GM19467 (cell line): ENCODE measurements around the gene NFYB.
"Not testable (repeated sequence)": the region's sequence is repeated elsewhere in the genome, so short reads cannot be mapped to it uniquely, and the experiment has no call there.

Experiments used
- ATAC-seq: cut with Tn5 transposase; IDR thresholded peaks from one replicate; pipeline ENCODE4 v1.9.1; 2021; ENCODE audit warnings: mild to moderate bottlenecking, moderate library complexity; ENCODE audit not compliant: unreplicated experiment

The NFYB gene

GRCh38 chr12:104122298-104122697, 15.7 kb downstream of the NFYB start:
- ATAC-seq, result no peak

GRCh38 chr12:104121001-104121400, 17.0 kb downstream of the NFYB start:
- ATAC-seq, result no peak

DNA sequence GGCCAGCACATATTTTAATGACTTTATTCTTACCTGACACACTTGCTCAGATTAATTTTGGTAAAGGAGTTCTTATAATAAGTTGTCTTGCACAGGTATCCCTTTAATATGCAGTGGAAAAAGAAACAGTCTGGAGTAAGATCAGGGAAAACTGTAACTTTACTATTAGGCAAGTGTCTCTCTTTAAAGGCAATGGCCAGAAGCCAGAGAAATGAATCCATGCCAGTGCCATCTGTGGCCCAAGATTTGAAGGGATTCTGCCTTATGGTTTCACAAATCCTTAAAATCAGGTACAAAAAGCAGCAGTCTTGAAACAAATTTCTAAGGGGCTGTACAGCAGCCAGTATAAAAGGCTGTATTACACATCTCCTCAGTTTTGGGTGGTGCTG, 22.4 kb downstream of the NFYB start:
- ATAC-seq, result no peak

DNA sequence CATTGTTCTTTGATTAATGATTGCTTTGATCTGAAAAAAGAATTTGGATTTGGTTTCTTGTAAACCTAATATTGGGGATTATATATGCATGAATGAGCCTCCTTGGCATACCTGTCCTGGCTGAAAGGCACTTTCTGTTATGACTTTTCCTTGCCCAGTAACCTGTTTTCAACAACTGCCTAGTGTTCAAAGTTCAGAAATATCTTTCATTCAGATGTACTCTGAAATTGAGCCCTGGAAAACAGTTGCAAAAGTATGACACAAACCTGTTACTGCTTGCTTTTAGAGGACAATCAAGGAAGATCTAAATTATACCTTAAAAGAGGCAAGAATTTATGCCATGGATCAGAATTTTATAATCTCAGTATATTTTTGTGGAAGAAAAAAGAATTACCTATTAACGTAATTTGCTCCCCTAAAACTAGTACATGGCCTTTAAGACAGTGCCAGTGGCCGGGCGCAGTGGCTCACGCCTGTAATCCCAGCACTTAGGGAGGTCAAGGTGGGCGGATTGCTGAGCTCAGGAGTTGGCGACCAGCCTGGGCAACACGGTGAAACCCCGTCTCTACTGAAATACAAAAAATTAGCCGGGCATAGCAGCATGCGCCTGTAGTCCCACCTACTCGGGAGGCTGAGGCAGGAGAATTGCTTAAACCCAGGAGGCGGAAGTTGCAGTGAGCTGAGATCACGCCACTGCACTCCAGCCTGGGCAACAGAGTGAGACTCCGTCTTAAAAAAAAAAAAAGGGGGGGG, 23.0 kb downstream of the NFYB start:
- ATAC-seq, result not testable (repeated sequence)

DNA sequence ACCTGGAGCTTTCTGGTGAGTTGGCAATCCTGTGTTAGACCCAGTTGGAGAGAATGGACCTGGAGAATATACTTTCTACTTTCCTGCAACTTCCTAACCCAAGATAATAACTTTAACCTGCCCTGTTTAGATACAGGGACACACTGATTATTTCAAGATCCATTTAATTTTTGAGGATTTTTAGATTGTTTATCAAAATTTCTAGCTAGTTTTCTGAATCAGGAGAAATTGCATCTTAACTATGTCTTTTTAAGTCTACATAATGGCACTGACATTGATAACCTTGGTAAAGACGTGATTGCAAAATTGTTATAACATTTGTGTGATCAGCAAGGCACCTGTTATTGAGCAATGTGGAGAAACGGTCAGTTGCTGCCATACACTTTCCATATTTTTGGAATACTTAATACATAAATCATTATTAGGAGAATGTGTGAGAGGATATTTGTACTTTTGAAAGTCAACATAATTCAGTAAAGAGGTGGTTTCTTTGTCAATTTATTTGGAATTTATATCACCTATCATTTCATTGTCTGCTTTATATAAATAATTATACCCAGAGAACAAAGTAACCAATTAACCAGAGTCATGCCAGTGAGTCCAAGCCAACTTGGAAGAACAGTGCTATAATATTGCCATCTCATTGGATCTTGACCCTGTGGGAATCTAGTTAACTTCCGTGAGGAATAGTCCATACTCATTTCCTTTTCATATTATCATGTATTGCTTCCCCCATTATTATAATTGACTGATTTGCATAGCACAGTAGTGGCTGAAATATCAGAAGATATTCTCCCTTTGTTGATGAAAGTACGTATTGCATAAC, 28.4 kb downstream of the NFYB start:
- ATAC-seq, result no peak

GRCh38 chr12:104108755-104109445, 29.1 kb downstream of the NFYB start:
- ATAC-seq, result no peak

- no peak for ATAC-seq
Measured at GRCh38 chr12:104106965-104107364, 31.0 kb downstream of the NFYB start.

DNA sequence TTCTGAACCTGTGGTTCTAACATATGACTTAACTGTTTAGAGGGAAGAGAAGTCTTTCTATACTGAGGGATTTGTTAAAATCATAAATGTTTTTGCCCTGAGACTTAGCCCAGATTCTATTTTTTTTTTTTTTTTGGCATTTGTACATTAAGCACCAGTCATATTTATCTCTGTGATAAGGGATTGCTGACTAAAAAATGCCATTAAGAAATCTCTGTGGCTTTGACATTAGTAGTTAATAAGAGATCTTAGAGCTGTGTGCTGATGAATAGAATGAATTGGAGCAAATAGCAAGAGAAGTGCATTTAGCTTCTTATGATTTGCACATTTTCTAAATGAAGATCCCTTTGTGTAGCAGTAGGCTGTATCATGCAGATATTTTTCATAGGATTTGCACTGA, 32.5 kb downstream of the NFYB start:
- no peak for ATAC-seq

DNA sequence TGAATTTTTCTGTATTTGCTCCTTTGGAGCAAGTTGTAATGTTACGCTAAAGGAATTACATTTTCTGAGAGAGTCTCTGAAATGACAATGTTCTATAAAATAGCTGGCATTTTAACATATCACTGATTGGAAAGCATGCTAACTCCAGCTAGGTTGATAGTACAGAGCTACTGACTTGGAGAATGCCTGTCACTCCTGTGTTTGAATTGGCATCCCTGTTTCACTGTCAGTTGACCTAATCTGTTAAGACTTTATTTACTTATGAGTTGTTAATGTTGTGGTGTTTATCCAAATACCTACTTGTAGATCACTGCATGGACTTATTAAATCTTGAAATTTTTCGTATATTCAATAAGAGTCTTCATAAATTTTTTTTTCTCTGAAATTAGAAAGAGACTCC, 40.1 kb downstream of the NFYB start:
- no peak for ATAC-seq

DNA sequence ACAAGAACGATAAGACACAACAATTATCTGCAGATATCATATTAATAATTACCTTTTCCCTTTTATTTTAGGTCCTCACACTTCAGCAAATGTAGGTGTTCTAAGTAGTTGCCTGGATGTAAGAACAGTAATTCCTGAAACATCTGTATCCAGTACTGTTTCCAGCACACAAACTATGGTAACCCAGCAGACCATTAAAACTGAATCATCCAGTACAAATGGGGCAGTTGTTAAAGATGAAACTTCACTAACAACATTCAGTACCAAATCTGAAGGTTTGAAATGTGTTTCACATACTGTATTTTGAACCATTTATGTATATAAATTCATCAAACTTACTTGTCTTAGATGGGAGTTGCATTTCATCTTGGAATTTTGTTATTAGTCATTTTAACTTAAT, 42.7 kb downstream of the NFYB start:
- no peak for ATAC-seq

- ATAC-seq, result no peak
Measured at GRCh38 chr12:104094284-104094683, 43.7 kb downstream of the NFYB start.

GRCh38 chr12:104091136-104091535, 46.9 kb downstream of the NFYB start:
- no peak for ATAC-seq

DNA sequence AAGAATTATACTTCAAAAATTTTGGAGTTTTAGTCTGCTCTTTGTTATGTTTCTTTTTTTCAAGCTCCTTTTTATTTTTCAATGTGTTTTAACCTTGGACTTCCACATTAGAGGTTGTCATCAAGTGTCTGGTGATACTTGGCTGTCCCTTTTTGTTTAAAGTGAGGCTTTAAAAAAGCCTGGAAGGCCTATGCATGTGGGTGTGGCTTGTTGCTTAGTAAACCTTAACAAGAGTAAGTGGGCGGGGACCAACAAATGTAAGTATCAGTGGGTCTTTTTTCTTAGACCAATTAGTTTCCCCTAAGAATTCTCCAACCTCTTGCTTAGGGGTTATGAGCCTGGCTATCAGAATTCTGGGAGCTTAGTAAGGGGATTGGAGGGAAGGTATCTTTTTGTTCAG, 47.3 kb downstream of the NFYB start:
- no peak for ATAC-seq

- no peak for ATAC-seq
Measured at GRCh38 chr12:104083769-104084475, 54.1 kb downstream of the NFYB start.

- no peak for ATAC-seq
Measured at GRCh38 chr12:104080764-104081163, 57.2 kb downstream of the NFYB start.

DNA sequence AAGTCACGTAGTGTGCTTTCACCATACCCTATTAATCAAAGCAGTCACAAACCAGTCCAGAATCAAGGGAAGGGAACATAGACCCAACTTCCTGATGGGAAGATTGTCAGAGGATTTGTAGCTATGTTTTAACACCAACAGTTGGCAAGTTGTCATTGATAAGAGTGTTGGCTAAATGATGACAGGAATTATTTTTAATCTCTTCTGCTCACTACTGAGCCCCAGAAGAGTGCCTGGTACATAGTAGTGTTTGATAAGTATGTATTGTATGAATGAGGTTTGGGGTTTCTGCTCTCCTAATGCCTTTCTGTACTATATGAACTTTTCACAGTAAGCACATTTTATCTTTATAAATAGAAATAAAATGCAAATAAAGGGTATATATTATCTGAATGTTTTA, 59.0 kb downstream of the NFYB start:
- ATAC-seq, result no peak

DNA sequence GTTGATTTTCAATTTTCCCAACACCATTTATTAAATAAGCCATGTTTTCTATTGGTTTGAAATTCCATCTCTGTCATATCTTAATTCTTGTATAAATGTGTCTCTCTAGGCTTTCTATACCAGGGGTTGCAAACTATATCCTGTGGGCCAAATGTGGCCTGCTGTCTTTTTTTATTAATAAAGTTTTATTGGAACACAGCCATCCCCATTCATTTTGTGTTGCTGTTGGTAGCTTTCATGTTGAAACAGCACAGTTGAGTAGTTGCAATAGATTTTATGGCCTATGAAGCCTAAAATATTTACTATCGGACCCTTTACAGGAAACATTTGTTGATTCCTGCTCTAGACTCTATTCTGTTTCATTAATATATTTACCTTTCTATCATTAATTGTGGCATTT, 64.3 kb downstream of the NFYB start:
- ATAC-seq, result no peak

GRCh38 chr12:104072099-104072498, 65.9 kb downstream of the NFYB start:
- ATAC-seq, result no peak
